Activated effector memory CD4-positive, alpha-beta T cell treated with anti-CD3 and anti-CD28 coated beads, Interleukin-2, amount 50 U/mL, for 16 hours (primary cell): ENCODE measurements around the gene PPP2R2C.

Experiments
- DNase-seq: peaks from one replicate; pipeline ENCODE4 v3.0.0-alpha.2; 2020

The PPP2R2C gene

DNA sequence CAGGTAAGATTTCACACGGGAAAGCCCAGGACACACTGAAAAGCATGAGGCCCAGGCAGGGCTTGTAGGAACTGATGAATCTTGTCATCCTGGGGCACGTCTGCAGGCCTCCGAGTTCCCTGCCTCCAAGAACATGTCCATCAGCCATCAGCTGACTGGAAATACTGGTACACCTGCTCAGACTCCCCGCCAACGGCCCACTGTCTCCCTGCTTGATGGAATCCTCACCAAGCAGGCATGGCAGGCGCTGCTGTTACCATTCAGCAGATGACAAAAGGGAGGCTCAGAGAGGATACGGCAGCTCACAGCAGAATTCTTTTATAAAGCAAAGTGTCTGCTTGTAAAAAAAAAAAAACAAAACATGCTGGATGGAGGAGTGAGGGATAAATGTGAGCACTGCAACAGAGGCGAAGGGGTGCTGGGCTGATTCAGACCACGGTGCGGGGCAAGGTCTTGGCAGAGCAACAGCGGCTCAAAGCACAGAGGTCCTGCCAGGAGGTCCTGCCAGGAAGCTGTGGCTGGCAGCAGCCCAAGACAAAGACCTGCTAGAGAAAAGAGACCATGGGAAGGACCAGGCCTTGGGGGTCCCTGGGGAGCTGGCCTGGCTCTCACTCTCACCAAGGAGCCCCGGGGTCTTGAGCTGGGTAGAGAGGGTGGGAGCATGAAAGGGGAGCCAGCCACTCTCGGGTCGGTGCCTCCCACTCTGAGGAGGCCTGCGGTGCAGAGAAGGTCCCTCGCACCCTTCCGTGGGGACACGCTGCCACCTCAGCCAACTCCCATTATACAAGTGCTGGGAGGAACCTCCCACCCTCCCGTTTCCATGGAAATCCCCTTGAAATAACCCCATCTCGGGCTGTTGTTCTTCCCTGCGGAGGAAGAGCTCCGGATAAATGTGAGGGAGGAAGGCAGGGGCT, 25.6 kb downstream of the PPP2R2C start:
- DNase-seq: peak; percentile 51

DNA sequence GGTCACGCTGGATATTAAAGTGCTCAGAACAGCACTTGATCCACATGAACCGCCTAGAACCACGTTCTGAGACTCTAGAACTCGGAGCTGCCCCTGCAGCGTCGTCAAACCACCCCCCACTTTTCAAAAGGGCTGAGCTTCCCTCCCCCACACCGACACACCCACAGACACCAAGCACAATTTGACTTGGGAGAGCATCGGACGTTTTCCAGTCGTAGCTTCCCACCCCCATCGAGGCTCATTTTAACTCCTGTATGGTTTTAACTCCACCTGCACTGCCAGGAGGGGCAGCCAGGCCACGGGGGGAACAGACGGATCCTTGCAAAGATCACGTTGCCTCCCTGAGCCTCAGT, 26.3 kb downstream of the PPP2R2C start:
- DNase-seq: peak; percentile 14

DNA sequence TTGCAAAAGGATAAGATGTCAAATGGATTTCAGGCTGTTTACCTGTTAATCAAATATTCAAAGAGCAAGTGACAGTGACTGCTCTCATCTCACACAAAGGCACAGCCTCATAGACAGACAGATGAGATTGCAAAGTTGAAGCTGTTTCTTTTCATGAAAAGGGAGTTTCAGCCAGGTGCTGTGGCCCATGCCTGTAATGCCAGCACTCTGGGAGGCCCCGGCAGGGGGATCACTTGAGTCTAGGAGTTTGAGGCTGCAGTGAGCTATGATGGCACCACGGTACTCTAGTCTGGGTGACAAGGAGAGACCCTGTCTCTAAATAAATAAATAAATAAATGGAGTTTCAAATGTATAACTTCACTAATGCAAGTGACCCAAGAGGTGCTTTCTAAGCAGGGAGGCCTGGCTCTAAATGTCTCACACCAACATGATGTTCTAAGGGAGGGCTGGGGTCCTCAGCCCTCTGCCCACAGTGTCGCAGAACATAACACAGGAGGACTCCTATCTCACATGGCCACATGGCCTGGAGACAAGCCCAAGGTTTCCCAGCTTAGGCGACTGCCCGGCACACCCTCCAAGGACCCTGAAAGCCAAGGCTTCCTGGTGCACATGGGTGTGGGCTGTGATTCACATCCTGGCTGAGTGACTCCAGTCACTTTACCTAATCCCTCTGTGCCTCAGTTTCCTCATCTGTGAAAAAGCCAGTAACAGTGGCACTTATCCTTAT, 26.8 kb downstream of the PPP2R2C start:
- DNase-seq: peak; percentile 24

DNA sequence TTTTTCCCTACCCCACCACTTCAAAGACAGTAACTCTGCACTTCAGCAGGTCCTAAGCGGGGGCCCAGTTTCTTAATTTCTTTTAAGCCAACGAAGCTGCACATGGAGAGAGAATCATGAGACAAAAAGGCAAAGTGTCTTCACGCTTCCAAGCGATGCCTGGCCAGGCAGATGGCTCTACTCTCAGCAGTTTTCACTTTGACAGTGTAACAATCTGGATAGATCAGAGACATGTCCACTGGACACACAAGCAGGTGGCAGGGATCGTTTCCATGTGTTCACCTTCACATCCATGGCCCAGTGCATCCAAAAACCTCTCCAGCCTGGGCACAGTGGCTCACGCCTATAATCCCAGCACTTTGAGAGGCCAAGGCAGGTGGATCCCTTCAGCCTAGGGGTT, 27.8 kb downstream of the PPP2R2C start:
- no peak for DNase-seq

DNA sequence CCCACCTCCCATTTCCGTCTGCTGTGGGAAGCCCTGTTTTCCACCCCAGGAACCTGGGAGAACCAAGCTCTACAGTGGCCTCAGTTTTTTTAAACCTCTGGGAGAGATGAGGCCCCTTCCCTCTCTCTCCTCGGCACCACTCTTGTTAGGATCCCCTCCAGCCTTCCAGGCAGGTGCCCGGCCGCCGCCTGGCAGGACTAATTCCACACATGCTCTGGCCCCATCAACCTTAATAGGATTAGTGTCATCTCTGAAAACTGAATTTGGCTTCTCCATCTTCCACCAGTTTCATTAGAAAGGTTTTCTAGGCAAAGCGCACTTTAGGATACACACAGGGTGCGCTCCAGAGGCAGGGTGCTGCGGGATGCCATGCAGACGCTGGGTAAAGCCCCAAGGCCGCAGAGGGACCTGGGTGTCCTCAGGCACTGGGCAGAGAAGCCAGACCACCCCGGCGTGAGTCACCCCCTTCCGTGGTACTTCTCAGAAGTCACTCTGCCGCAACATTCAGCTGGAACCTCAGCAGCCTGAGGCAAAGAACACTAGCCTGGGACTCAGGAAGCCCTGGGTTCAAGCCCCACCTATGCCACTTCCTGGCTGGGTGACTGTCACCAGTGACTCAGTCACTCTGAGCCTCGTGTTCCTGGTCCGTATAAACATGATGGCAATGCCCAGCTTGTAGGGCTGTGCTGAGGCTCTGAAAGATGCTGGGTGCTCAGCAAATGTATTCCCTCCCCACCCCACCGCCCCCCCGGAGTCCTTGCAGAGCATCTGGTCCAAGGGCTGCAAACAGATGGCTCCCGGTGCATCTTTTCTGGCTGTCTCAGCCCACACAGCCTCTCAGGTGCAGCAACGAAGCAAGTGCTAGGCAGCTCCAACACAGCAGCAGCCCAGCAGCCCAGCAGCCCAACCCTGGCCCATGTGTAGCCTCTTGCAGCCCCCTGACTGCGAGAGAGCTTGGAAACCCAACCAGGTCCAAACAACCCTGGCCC, 29.1 kb downstream of the PPP2R2C start:
- DNase-seq: no peak

DNA sequence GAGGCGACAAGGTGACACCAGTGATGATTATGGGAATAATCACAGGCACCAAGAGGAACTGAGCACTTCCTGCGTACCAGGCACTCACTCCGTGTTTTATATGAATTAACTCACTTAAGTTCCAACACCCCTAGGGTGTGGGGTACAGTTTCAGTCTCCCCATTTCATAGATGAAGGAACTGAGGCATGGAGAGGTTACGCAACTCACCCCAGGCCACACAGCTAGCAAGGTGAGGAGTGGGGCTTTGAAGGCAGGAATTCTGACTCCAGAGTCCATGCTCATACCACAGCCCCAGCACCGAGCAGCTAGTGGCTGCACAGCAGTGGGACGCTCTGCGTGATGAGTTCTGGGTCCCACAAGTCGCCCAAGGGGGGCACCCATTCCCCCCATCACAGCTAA, 29.9 kb downstream of the PPP2R2C start:
- peak; percentile 41 for DNase-seq

DNA sequence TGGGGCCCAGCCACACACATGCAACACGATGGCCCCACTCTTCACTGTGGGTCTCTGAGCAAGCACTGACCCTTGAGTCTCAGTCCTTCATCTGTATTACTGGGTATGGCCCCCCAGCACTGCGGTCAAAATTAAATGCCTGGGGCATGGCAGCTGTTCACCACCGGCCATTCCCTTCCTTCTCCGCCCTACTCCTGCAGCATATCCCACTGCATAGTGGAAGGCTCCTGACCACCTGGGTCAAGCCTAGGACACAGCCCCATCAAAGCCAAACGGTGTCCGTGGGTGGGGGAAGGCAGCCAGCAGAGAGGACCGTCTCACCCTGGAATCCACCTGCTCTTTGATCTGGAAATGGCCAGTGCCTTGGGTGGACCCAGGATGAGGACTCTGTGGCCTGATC, 30.7 kb downstream of the PPP2R2C start:
- DNase-seq: peak; percentile 59

DNA sequence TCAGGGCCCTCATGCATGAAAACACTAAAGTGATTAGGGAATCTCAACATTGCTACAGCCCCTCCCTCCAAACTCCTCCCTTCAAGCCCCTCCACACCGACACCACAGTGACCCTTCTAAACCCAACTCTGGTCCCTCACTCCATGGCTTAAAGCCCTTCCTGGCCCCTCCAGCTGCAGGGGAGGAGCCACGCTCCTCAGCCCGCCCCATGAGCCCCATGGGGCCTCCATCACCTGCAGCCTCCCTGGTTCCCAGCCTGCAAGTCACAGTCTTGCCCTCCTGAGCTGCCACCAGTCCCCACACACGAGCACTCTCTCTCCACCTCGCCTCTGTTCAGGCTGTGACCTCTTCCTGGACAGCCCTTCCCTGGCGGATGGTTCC, 31.2 kb downstream of the PPP2R2C start:
- no peak for DNase-seq

DNA sequence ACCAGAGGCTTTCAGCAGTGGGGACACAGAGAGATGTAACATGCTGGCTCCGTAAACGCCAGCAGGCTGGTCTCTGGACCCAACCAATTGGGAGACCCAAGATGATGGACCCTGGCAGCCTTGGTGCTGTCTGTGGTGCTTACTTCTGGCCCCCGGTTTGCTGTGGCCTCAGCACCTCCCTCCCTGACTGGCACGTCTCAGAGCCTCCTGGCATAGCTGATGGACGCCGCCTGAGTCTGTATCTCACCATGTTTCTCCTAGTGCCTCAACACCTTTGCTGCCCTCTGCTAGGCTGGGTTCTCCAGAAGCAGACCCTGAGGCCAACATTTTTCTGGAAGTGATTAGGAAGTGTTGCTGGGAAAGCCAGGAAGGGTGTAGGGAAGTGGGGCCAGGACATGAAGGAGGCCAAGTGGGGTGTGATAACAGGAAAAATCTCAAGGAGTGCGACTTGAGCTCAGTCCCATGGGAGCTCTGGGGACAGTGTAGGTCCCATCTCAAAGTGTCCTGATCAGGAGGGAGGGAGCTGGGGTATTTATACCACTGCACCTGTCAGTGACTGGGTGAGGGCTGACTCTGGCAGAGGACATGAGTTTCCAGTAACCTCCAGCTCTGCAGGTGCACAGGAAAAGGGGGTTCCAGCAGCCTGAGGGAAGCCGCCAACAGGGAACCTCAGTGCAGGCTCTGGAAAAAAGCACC, 31.8 kb downstream of the PPP2R2C start:
- DNase-seq: no peak

DNA sequence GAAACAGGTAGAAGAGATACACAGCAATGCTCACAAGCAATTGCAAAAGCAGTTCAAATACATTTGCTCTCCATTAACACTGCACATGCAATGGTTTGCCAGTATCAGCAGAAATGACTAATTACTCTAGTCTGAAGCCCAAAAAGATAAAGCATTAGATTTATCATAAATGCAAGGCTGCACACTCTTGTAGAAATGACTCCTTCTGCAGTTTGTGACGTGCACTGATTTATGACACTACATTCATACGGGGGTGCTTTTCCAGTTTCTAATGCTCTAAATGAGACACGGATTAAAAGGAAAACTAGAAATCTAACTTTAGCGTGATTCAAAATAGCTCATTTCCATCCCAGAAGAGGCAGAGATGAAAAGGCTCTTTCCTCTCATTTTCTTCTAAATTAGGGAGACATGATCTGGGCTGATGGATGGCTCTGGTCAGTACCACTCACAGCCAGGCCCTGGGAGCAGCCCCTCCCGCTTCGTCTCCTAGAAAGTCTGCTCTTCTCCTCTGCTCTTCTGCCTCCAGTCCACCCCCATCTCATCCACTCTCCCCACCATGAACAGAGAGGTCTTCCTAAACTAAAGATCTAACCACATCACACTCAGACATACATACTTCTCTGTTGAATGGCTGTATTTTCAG, 33.2 kb downstream of the PPP2R2C start:
- DNase-seq: no peak

DNA sequence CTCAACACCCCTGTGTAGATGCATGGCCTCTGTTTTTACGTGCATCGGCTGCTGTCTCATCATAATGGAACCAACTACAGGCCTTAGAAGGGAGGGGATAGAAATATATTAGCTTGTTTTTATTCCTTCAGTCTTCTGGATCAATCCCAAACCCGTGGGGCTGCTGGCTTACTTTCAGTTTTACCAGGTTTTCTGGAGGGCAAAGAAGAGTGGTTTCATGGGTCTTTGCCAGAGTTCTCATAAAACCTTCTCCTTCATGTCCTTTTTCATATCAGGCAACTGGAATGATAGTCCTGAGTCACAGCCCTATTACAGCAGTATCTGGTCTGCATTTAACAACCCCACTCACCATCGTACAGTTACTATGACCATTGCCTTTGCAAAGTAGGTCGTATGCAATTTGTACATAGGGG, 34.6 kb downstream of the PPP2R2C start:
- no peak for DNase-seq

DNA sequence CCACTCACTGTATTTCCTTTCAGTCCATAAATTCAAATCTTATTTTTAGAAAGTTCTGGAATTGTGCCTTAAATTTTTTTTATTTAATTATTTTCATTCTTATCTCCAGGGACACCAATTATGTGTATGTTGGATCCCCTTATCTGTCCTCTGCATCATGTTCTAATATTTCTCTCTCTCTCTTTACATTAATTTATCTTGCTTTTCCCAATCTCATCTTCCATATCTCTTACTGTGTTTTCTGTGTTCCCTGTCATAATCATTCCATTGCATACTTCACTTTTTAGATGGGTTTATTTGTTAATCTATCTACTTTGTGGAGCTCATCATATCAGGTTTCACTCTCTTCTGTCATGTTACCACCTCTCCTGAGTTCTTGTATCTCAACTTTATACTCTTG, 37.4 kb downstream of the PPP2R2C start:
- no peak for DNase-seq

DNA sequence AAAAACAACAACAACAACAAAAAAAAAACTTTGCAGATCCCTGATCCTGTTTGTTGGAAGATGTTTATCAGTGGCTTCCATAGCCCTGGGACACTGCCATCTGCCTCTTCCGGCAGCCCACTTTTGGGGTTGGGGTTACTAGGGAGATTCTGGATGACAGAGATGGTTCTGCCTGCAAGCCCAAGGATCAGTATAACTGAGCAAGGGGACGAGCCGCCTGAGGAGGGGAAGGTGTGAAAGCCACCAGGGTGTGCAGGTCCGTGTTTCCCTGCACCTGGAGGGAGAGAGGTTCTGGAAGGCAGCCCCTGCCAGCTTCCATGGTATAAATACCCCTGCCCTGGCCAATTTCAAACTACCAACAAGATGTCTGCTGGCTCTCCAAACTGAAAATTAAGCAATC, 41.5 kb downstream of the PPP2R2C start:
- no peak for DNase-seq

DNA sequence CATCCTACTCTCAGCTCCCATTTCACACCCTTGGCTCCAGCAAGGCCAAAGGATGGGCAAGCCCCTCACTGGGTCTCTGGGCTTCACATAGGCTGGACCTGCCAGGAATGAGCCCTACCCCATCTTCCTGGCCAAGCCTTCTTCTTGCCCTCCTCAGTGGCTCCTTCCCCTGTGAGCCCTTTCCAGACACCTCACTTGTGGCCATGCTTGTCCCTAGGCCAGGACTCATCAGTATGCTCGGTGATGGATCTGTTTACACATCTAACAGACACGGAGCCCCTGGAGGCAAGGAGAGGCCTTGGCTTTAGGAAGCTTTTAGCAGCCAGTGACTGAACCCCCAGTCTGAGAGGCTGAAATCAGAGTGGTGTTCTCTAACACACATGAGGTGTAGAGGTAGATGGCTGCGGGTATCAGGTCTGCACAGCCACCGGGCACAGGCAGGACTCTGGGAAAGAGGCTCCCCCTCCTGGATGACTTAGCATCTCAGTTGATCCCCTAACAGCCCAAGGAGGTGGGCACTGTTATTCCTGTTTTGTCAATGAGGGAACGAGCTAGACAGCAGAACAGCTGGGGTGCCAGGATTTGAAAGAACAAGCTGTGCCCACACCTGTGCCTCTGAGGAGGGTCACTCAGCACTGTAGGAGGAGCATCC, 44.8 kb downstream of the PPP2R2C start:
- no peak for DNase-seq

DNA sequence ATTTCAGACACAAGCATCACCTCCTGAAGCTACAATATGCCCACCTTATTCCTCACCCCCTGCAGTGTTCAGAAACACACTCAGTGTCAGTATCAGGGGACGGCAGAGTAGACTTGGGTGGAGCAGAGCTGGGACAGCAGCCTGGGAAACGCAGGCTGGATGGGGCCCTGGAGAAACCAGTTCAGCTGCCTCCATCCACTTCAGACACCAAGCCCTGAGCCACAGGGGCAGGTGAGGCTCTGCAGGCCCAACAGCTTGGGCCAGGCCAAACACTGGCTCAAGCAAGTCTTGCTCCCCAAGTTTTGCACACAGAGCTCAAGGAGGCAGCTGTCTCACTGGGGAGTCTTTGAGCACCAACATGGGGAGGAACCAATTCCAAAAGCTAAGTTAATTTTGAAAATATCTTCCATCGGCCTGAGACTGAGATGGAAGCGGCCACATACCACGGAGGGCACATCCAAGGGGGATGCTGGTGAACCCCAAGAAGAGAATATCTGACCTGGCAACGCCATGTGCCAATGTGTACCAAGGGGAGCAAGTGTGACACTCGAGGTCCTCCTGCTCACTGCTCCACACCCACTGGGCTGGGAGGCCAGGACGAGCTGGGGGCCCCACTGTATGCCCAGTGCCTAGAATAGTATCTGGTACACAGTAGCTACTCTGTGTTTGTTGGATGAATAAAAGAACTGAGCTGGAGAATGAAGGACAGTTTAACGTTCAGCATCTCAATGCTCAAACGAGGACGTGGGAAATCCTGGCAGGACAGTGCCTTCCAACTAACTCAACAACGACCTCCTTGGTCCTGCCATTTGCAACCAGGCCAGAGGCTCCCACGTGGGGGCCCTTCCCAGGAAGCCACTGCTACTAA, 45.6 kb downstream of the PPP2R2C start:
- DNase-seq: no peak

DNA sequence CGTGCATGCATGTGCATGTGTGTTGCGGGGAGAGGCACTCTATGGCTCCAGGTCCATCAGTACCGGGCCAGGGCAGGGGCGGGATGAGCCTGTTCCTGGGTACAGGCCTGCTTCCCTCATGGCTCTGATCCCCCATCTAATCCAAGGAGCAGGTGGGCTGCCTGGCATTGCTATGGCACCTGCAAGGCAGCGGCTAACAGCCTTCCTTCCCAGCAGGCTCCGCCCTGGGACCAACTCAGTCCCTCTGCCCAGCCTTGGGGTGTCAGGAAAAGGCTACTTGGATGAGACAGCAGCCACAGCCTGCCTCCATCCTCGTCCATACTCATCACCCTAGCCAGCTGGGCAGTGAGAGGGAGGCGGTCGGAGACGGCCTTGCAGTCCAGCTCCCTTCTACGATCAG, 46.5 kb downstream of the PPP2R2C start:
- DNase-seq: no peak

DNA sequence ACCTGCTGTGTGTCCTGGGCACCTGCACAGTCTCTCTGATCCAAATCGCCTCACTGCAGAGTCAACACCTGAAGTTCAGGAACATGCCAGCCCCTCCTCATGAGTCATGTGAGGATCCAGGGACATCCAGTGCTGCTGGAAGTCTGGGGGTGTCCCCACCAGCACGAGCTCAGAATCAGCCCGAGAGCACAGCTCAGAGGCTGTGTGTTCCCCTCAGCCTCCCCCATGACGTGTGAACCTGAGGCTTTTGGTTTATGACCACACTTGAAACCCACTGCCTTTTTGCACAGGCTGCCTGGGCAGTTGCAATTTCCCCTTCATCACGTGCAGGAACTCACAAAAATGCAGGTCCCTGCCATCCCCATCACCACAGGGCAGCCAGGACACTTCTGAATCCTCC, 47.1 kb downstream of the PPP2R2C start:
- DNase-seq: no peak

DNA sequence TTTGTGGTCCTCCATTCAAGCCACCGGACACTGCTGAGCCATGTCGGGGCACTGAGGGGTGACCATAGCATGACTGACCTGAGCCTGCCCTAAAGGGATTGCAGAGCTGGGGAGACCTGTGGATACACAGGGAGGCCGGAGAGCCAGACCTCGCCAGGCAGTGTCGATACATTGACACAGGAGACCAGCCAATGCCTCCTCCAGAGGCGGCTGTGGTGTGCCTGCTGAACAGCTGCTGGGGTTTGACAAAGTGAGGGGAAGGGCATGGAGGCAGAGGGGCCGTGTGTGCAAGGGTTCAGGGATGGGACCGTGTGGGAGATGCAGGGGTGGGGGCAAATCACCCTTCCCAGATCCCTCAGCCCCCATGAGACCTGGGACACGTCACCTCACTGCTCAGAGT, 48.0 kb downstream of the PPP2R2C start:
- DNase-seq: no peak

DNA sequence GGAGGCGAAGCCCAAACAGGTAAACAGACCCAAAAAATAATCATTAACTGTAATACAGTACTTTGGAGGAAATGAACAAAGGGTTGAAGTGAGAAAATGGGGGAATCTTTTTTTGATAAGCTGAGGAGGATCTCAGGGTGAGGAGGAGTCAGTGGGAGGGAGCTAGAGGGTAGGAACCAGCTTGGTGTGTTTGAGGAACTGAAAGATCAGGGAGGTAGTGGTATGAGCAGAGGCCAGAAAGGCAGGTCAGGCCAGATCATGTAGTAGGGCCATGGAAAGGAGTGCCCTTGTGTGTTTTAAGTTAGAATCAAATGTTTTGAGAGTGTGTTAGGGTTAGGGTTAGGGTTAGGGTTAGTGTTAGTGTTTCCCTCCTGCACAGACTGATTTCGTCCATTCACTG, 48.8 kb downstream of the PPP2R2C start:
- no peak for DNase-seq

DNA sequence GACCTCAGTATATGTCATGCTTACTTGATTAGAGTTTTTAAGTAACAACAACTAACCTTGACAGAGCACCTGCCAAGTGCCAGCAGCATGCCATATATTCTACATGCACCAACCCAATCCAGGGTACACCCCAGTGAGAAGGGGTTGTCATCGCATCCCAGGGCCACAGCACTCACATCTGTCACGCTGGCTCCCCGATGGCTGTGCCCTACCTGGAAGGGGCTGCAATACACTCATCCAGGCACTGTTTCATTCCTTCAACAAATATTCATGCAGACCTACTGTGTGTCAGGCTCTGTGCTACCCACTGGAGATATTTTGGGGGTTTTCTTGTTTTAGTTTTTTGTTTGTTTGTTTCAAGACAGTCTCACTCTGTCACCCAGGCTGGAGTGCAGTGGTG, 49.5 kb downstream of the PPP2R2C start:
- no peak for DNase-seq

DNA sequence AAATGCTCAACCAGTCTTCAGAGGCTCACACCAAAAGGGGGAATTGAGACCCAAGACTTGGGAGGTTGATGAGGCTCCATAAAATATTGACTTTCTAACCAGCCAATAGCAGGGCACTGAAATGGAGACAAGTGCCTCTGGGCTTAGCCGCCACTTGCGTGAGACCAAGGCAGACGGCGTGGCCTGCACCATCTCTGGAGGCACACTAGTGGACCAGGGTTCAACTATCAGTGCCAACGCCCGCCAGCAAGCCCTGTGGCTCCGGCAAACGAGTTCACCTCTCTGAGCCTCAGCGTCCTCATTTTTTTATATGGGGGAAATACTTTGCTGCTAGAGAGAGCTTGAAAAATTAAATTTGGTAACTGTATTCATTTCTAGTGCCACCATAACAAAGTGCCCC, 50.3 kb downstream of the PPP2R2C start:
- no peak for DNase-seq
